ENCODE measurements around the gene AQP3.

DNA sequence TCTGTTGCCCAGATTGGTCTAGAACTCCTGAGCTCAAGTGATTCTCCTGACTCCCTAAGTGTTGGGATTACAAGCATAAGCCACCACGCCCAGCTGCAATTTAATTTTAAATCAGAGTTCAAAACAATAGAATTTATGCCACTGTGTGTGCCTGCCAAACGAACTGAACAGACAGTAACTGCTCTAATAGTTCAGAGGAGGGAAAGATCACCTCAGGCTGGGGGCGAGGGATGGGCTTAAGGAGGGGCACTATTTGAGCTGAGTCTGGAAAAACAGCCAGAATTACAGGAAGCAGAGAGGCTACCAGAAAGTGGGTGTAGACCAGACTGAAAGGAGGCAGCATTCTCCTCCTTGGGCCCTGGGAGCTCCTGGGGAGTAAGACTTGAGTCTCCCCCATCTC lies 14.1 kb upstream of the AQP3 start:
- TF ChIP-seq, protein P1, sequence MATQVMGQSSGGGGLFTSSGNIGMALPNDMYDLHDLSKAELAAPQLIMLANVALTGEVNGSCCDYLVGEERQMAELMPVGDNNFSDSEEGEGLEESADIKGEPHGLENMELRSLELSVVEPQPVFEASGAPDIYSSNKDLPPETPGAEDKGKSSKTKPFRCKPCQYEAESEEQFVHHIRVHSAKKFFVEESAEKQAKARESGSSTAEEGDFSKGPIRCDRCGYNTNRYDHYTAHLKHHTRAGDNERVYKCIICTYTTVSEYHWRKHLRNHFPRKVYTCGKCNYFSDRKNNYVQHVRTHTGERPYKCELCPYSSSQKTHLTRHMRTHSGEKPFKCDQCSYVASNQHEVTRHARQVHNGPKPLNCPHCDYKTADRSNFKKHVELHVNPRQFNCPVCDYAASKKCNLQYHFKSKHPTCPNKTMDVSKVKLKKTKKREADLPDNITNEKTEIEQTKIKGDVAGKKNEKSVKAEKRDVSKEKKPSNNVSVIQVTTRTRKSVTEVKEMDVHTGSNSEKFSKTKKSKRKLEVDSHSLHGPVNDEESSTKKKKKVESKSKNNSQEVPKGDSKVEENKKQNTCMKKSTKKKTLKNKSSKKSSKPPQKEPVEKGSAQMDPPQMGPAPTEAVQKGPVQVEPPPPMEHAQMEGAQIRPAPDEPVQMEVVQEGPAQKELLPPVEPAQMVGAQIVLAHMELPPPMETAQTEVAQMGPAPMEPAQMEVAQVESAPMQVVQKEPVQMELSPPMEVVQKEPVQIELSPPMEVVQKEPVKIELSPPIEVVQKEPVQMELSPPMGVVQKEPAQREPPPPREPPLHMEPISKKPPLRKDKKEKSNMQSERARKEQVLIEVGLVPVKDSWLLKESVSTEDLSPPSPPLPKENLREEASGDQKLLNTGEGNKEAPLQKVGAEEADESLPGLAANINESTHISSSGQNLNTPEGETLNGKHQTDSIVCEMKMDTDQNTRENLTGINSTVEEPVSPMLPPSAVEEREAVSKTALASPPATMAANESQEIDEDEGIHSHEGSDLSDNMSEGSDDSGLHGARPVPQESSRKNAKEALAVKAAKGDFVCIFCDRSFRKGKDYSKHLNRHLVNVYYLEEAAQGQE (IDR thresholded peaks at IDR 0.05; ENCODE audit: low read depth) = no peak
- no peak for TF ChIP-seq POLR2A (IDR thresholded peaks at IDR 0.05; ENCODE audit: borderline replicate concordance, extremely low read depth, insufficient read depth, insufficient read length)
- no peak for TF ChIP-seq CTCF (IDR thresholded peaks at IDR 0.05 in 2 of 3, conservative IDR thresholded peaks at IDR 0.05 in 1 of 3; ENCODE audit: borderline replicate concordance in 1 of 3, insufficient read depth in 1 of 3, low read depth in 2 of 3, low read length in 2 of 3)
- TF ChIP-seq JUND (IDR thresholded peaks at IDR 0.05) = no peak
- no peak for TF ChIP-seq ATF3 (IDR thresholded peaks at IDR 0.05)
- TF ChIP-seq YY1 (IDR thresholded peaks at IDR 0.05; ENCODE audit: extremely low read depth, insufficient replicate concordance, low read depth, low read length) = no peak
- TF ChIP-seq MAX (IDR thresholded peaks at IDR 0.05) = no peak
- TF ChIP-seq POLR2AphosphoS5 (IDR thresholded peaks at IDR 0.05; ENCODE audit: low read depth, low read length) = no peak
- no peak for TF ChIP-seq ZNF274 (IDR thresholded peaks at IDR 0.05; ENCODE audit: low read depth, low read length)
- no peak for TF ChIP-seq CEBPB (IDR thresholded peaks at IDR 0.05; ENCODE audit: low read depth)
- no peak for TF ChIP-seq SP1 (IDR thresholded peaks at IDR 0.05; ENCODE audit: low read depth)
- no peak for TF ChIP-seq SIN3A (IDR thresholded peaks at IDR 0.05; ENCODE audit: low read depth)
- no peak for TF ChIP-seq SRF (IDR thresholded peaks at IDR 0.05; ENCODE audit: low read depth)
